GM18951 (cell line): ENCODE data around the gene ACOT7.
"Not testable (repeated sequence)": the region's sequence is repeated elsewhere in the genome, so short reads cannot be mapped to it uniquely, and the experiment has no call there.

ENCODE experiments used
- POLR2A ChIP-seq: IDR thresholded peaks from 4 replicates; pipeline ENCODE4 v1.6.1; 2011; ENCODE audit warnings: mild to moderate bottlenecking; ENCODE audit not compliant: insufficient read length, insufficient read depth; ENCODE audit errors: extremely low read depth
- in situ Hi-C: fragments of 300-500 bp; cut with MboI; formaldehyde crosslinking; loops from one replicate; pipeline ENCODE4 v1.12.0; 2022; ENCODE audit warnings: low sequenced_read_pairs, mixed read lengths, inconsistent platforms; ENCODE audit not compliant: unreplicated experiment

ACOT7 gene

DNA sequence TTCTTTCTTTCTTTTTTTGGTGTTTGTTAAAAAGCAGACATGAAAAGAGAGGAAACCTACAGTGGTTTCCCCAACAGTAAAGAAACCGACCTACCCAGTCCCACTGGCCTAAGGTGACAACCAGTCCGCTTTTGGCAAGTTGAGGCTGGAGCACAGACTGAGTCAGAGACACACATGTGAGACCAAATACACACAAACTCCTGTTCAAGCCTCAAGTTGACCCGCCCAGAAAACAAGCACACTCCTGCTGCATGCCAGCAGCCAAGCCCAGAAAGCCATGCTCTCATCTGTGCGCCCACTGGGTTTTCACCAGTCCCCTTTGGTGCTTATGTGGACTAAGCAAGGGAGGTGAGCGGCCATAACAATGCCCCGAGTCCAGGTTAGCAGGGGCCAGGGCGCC lies 68.1 kb downstream of the ACOT7 start:
- in situ Hi-C loops: no loop called here
- no peak for TF ChIP-seq POLR2A

DNA sequence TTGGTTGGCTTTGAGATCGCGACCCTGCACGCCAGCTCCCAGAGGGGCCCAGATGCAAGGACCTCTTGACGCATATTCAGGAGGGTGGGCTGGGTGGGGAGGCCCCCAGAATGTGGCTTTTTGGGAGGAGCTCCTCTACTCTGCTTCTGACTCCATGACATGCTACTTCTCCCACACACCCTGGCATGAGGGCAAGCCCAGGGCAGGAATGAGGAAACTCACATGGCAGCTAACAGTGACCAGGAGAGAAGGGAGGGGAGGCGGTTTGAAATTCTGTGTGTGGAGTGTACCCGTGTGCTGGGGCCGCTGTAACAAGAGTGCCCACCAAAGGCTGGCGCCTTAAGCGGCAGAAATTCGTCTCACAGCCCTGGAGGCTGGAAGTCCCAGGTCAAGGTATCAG lies 71.4 kb downstream of the ACOT7 start:
- no peak for TF ChIP-seq POLR2A
- in situ Hi-C loops: no loop called here

DNA sequence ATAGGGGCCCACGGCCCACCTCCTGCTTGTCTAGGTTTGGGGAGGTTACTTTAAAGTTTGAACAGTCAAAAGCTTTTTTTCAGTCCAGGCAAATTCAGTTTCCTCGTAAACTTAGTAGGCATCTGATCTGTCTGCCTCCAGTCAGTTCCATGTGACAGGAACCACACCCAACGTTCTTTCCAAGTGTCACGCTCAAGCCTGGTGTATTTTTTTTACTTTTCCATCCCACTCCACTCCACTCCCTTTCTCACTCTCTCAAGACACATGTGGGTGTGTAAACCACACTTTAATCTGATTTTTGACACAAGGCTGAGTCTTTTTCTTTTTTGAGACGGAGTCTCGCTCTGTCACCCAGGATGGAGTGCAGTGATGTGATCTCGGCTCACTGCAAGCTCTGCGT lies 72.4 kb downstream of the ACOT7 start:
- TF ChIP-seq POLR2A: no peak
- in situ Hi-C loops: no loop called here

DNA sequence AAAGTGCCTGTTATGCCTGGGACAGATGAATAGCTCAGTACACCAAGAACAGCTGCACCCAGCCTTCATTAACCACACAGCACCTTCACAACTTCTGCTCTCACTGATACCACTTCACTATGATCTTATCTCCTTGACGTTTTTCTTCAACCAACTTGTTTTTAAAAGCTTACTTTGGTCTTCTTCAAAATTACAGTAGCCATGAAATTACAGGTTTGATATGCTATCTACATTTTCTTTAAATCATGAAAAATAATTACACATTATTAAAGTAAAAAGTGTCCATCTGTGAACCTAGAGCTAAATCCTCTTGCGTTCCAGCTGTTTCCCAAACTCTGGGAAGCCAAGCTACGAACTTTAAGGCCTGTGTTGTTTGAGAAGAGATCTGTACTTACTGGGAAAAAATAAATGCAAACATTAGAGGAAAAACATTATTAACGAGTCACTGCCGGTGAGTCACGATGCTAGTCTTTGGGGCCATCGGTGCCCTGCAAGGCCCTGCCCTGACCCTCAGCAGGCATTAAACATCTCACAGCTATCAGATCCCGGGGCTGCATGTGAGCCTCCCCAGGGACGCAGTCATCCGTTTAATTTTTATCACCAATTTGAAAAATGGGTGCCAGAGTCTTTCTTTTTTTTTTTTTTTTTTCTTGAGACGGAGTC lies 76.3 kb downstream of the ACOT7 start:
- in situ Hi-C loops: no loop called here
- no peak for TF ChIP-seq POLR2A

DNA sequence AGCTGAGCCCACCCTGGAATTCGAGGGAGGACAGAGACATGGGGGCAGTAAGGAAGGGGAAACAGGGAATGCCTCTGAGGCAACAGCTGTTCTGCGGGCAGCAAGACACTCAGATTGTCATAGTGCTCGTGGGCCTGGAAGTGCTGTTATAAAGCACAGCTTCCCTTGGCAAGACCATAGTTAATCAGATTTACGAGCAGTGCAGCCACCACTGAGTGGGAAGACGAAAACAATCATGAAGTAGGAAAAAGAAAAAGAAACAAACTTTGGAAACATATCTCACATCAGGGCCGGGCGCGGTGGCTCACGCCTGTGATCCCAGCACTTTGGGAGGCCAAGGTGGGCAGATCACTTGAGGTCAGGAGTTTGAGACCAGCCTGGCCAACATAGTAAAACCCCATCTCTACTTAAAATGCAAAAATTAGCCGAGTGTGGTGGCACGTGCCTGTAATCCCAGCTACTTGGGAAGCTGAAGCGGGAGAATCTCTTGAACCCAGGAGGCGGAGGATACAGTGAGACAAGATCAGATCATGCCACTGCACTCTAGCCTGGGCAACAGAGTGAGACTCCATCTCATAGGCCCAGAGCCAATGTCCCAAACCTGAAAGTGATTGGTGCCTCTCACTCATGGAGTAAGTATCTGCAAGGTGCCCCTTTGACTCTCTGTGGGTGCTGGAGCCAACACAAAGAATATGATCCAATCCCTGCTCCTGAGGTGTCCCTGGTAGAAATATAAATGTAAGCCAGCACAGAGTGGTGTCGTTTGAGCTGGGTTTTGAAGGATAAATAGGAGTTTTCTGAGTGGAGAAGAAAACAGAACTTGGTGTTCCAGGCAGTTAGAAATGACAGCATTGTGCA lies 77.1 kb downstream of the ACOT7 start:
- no peak for TF ChIP-seq POLR2A
- in situ Hi-C loops: no loop called here

DNA sequence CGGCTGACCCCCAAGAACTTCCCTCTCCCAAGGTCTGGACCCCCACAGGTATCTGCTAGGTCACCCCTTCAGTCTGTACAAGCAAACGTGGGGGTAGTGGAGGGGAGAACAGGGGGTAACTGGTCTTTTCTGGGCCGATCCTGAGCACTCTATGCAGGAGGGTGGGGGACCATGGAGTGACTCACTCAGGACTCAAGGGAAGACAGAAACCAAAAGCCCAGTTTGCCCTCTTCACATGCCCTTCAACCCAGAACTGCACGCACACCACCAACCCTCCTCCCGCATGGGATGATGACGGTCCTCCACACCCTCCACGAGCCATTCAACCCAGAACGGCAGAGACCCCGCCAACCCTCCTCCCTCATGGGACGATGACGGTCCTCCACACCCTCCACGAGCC lies 79.1 kb downstream of the ACOT7 start:
- in situ Hi-C loops: no loop called here
- TF ChIP-seq POLR2A: no peak

DNA sequence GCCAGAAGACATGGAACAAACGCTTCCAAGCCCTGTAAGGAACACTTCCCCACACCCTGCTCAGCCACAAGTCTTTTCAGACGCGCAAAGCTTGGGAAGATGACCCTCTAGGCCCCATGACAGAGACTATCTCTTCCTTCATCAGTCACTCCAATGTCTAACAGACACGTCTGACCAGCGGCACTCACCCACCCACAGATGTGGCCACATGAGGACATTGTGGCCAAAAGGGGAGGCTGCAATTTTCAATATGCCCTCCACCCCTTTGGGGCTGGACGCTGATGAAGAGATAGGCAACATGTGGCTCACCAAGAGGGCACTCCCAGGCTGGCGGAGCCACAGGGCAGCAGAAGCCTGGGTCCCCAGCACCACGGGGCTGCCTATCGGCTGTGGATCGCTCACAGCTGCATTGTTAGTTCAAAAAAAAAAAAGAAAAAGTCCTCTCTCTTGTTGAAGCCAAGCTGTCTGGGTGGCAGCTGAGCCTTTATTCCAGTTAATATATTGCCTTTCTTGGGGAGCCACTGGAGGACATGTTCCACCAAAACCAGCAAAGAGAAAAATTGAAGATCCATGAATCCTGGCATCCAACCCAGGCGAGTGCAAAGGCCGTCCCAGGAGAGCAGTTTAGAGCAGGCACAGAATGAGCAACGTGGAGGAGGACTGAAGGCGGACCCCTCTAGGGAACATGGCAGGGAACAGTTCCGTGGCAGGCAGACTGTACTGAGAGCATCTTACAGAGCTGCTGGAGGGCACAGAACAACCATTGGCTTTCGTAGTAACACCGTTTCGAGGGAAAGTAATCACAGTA lies 80.0 kb downstream of the ACOT7 start:
- in situ Hi-C loops: no loop called here
- no peak for TF ChIP-seq POLR2A

DNA sequence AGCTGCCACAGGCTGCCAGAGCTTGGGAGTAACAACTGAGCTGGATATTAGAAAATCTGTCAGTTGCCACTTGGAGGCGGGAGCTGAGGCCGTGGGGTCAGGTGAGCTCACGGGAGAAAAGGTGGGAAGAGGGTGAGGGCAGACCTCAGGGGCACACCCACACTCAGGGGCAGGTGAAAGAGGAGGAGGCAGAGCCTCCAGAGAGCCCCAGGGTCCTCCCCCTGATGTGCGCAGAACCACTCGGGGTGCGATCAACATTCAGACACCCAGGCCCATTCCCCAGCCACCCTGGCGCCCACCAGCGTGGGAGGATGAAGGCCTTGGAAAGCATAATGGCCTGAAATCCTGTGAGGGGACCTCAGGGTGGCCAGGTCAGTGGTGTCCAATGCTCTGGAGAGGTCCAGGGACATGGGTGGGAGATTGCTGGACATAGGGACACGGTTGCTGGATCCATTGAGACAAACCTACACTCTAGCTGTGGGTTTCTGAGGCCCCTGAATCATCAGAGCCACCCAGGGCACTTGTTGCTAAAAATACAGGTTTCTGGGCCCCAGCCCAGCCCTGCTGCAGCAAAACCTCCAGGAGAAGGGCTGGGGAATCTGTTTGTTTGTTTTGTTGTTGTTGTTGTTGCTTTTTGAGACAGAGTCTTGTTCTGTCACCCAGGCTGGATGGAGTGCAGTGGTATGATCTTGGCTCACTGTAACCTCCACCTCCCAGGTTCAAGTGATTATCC lies 83.3 kb downstream of the ACOT7 start:
- no peak for TF ChIP-seq POLR2A
- in situ Hi-C loops: no loop called here

DNA sequence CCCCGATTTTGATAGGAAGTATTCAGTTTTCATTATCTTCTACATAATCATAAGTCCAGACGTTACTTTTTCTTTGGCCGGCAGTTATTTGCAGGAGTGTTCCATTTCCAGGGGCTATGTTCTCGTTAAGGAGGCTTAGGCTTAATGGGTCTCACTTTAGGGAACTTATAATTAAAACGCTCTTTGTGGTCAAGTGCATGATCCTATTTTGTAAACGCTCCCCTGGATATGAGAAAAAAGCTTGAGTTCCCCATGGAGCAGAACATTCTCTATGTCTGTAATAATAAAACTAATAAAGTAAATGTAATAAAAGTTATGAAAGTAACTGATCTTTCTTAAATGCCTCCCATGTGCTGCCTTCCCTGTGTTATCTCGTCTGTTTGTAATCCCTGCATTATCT lies 84.0 kb downstream of the ACOT7 start:
- no peak for TF ChIP-seq POLR2A
- in situ Hi-C loops: no loop called here

DNA sequence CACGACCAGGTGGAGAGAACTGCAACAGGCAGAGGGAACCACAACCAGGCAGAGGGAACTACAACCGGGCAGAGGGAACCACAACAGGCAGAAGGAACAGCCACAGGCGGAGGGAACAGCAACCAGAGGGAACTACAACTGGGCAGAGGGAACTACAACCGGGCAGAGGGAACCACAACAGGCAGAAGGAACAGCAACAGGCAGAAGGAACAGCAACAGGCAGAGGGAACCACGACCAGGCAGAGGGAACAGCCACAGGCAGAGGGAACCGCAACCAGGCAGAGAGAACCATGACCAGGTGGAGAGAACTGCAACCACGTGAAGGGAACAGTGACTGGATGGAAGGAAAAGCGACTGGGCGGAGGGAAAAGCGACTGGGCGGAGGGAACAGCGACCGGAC lies 85.1 kb downstream of the ACOT7 start:
- in situ Hi-C loops: no loop called here
- no peak for TF ChIP-seq POLR2A

DNA sequence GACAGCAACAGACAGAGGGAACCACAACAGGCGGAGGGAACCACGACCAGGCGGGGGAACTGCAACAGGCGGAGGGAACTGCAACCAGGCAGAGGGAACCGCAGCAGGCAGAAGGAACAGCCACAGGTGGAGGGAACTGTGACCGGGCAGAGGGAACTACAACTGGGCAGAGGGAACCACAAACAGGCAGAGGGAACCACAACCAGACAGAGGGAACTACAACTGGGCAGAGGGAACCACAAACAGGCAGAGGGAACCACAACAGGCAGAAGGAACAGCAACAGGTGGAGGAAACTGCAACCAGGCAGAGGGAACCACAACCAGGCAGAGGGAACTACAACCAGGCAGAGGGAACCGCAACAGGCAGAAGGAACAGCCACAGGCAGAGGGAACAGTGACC lies 85.9 kb downstream of the ACOT7 start:
- in situ Hi-C loops: not testable (repeated sequence)

DNA sequence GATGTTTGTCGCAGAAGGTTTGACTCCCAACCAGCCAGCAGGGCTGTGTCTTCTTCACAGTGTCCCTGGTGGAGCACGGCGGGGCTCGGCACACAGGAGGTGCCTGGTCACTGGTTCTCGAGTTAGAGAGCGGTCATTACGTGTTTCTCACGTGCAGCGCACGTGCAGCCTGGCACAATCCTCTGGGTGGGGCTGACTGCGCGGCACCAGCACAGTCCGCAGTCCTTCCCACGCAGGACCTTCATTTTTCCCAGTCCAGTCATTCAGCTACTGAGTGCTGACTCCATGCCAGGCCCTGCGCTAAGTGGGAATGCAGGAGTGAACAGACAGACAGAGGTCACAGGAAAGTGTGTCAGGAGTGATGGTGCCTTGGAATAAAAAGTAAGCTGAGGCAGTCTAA lies 86.5 kb downstream of the ACOT7 start:
- no peak for TF ChIP-seq POLR2A
- in situ Hi-C loops: no loop called here
